Chondrocyte (in vitro differentiated cells): Measurements from ENCODE around the gene NFKB2. TPM values are rescaled to one million over a fixed set of nuclear protein-coding genes. Genes with fewer than 3 reads are reported as not detected.

Source experiments
- DNase-seq: peaks from one replicate; pipeline ENCODE4 v3.0.0; 2021; ENCODE audit warnings: mixed read lengths, low spot score
- H3K27ac Mint-ChIP-seq: one replicate; pipeline ENCODE4 v1.8.0; 2021; ENCODE audit warnings: mild to moderate bottlenecking, moderate library complexity, mixed read lengths; ENCODE audit not compliant: unreplicated experiment
- H3K27me3 Mint-ChIP-seq: 2 replicates; pipeline ENCODE4 v1.8.0; 2021; ENCODE audit warnings: low read depth, mixed read lengths
- H3K36me3 Mint-ChIP-seq: 2 replicates; pipeline ENCODE4 v1.8.0; 2021; ENCODE audit warnings: low read depth, mixed read lengths
- H3K4me1 Mint-ChIP-seq: 2 replicates; pipeline ENCODE4 v1.8.0; 2021; ENCODE audit warnings: low read depth, mild to moderate bottlenecking, mixed read lengths
- H3K4me3 Mint-ChIP-seq: one replicate; pipeline ENCODE4 v1.8.0; 2021; ENCODE audit warnings: mild to moderate bottlenecking, moderate library complexity, mixed read lengths; ENCODE audit not compliant: unreplicated experiment
- H3K9me3 Mint-ChIP-seq: 2 replicates; pipeline ENCODE4 v1.8.0; 2021; ENCODE audit warnings: low read depth, mixed read lengths
- total RNA-seq: library from RNA; stranded (reverse); gene quantifications from 3 replicates; pipeline ENCODE4 v1.2.1, GENCODE V29; 2021
- TF ChIP-seq, protein P1 (sequence below): fragments of 200-600 bp; sonication (generic); IDR thresholded peaks from 2 replicates; pipeline ENCODE4 v1.5.0; 2021; ENCODE audit warnings: antibody characterized with exemption, mild to moderate bottlenecking, moderate library complexity

Gene NFKB2
- total RNA-seq, 1 donor from 2014 or later, result 38.0 TPM

GRCh38 chr10:102401735-102402511 is 6.4 kb downstream of the NFKB2 start:
- TF ChIP-seq, protein P1, sequence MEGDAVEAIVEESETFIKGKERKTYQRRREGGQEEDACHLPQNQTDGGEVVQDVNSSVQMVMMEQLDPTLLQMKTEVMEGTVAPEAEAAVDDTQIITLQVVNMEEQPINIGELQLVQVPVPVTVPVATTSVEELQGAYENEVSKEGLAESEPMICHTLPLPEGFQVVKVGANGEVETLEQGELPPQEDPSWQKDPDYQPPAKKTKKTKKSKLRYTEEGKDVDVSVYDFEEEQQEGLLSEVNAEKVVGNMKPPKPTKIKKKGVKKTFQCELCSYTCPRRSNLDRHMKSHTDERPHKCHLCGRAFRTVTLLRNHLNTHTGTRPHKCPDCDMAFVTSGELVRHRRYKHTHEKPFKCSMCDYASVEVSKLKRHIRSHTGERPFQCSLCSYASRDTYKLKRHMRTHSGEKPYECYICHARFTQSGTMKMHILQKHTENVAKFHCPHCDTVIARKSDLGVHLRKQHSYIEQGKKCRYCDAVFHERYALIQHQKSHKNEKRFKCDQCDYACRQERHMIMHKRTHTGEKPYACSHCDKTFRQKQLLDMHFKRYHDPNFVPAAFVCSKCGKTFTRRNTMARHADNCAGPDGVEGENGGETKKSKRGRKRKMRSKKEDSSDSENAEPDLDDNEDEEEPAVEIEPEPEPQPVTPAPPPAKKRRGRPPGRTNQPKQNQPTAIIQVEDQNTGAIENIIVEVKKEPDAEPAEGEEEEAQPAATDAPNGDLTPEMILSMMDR, result no peak
- Mint-ChIP-seq H3K9me3 (no peaks in the 10 kb centered on the region), H3K4me3 (no peak overlapping the region), H3K4me1 (peaks cover 31% of the 10 kb centered on the region), H3K27me3 (no peaks in the 10 kb centered on the region), H3K27ac (peak overlapping the region; percentile 8), H3K36me3 (peaks cover 8% of the 10 kb centered on the region)
- DNase-seq, result no peak

DNA sequence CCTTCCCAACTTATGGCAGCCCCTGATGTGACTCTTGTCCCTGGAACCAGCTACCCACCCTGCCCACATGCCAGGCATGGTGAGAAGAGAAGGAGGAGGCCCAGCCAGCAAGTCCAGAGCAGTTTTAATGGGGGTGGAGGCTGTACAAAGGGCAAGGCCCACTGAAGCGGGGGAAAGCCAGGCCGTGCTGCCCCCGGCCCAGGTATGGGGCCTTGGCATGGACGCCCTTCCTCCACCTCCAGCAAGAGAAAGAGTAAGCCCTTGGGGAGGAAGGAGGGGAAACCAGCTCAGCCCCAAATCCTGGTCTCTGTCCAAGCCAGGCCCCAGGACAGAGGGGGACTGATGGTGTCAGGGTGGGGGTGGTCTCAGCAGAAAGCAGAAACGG is 7.0 kb downstream of the NFKB2 start:
- H3K27me3 Mint-ChIP-seq, result no peaks in the 10 kb centered on the region
- no peak overlapping the region for H3K4me3 Mint-ChIP-seq
- no peaks in the 10 kb centered on the region for H3K9me3 Mint-ChIP-seq
- peaks cover 29% of the 10 kb centered on the region for H3K4me1 Mint-ChIP-seq
- TF ChIP-seq, protein P1, result no peak
- H3K27ac Mint-ChIP-seq, result no peak overlapping the region
- H3K36me3 Mint-ChIP-seq, result peaks cover 8% of the 10 kb centered on the region
- no peak for DNase-seq

- H3K4me3 Mint-ChIP-seq, result no peak overlapping the region
- no peak overlapping the region for H3K27ac Mint-ChIP-seq
- no peaks in the 10 kb centered on the region for H3K9me3 Mint-ChIP-seq
- H3K36me3 Mint-ChIP-seq, result peaks cover 7% of the 10 kb centered on the region
- DNase-seq, result no peak
- TF ChIP-seq, protein P1, result no peak
- H3K4me1 Mint-ChIP-seq, result peaks cover 27% of the 10 kb centered on the region
- no peaks in the 10 kb centered on the region for H3K27me3 Mint-ChIP-seq
Measured at GRCh38 chr10:102403115-102403514, 7.6 kb downstream of the NFKB2 start.

DNA sequence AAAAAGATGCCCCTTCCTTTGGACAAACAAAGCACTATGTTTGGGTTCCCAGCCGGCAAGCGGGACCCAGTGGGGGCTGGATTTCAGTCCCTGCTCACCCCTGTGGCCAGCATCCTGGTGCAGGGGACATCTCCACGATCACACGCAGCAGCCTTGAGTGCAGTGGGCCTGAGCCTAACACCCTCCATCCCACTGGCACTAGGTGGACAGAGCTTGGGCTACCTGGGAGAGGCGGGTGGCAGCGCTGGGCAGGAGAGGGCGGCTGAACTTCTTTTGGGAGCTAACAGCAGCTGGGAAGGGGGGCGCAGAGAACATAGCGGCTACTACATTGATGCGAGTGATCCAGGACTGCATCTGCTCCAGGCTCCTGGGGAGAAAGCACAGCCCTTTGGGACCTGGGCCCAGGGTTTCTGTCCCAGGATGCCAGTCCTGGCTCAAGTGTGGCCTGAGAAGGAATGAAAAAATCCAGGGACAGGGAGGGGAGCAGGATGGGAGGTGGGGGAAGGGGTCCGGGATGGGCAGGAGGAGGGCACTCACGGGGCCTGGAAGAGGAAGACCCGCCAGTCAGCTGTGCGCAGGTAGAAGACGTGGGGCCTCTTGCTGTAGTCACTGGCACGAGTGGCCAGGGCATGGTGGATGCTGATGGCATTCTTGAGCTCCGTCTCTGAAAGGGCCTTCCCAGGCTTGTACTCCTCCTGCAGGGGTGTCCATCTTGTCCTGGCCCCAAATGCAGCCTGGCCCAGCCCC is 9.0 kb downstream of the NFKB2 start:
- TF ChIP-seq, protein P1, result no peak
- no peak overlapping the region for H3K4me3 Mint-ChIP-seq
- H3K9me3 Mint-ChIP-seq, result no peaks in the 10 kb centered on the region
- H3K36me3 Mint-ChIP-seq, result peaks cover 5% of the 10 kb centered on the region
- no peak overlapping the region for H3K27ac Mint-ChIP-seq
- peaks cover 1% of the 10 kb centered on the region for H3K27me3 Mint-ChIP-seq
- H3K4me1 Mint-ChIP-seq, result peaks cover 26% of the 10 kb centered on the region
- DNase-seq, result no peak

DNA sequence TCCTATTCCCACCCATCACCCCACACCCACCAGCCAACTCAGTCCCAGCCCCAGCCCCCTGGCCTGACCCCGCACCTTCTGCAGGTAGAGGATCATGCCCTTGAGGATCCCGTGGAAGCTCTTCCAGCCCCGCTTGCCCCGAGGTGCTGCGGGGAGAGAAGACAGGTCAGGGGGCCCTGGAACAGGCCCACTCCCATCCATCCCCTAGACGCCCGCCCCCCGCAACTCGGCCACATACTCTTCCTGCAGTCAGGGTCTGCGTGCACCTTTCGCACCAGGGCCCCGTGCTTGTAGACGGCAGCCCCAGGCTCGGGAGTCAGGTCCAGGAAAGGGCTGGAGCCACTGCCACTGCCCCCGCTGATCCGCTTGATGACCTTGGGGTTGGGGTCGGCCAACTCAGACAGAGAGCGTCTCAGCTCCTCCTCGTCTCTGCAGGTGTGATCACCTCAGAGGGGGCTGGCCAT is 9.6 kb downstream of the NFKB2 start:
- Mint-ChIP-seq H3K27me3 (peaks cover 8% of the 10 kb centered on the region), H3K4me3 (no peak overlapping the region)
- DNase-seq, result no peak

More for the DNA sequence above, 9.6 kb downstream of the NFKB2 start:
- no peaks in the 10 kb centered on the region for H3K9me3 Mint-ChIP-seq
- TF ChIP-seq, protein P1, result no peak
- H3K36me3 Mint-ChIP-seq, result peaks cover 5% of the 10 kb centered on the region
- no peak overlapping the region for H3K27ac Mint-ChIP-seq
- peaks cover 27% of the 10 kb centered on the region for H3K4me1 Mint-ChIP-seq
